HepG2 (cell line): ENCODE results near the gene SCAF11. TPM values are rescaled to one million over a fixed set of nuclear protein-coding genes. Genes with fewer than 3 reads are reported as not detected.

Experiments used
- CENPX ChIP-seq: sonication (generic); formaldehyde crosslinking; IDR thresholded peaks from 2 replicates; pipeline ENCODE4 v1.9.0; 2021; ENCODE audit warnings: mild to moderate bottlenecking, missing genetic modification reagents, moderate library complexity
- FLYWCH1 ChIP-seq: sonication (generic); formaldehyde crosslinking; IDR thresholded peaks from 2 replicates; pipeline ENCODE4 v1.8.1; 2023; ENCODE audit warnings: mild to moderate bottlenecking, missing genetic modification reagents
- GPN1 ChIP-seq: sonication (generic); formaldehyde crosslinking; IDR thresholded peaks from 2 replicates; pipeline ENCODE4 v1.5.1; 2020; ENCODE audit warnings: missing genetic modification reagents, borderline replicate concordance
- MBNL3 ChIP-seq: fragments of 250-450 bp; sonication (Bioruptor Pico); conservative IDR thresholded peaks from 2 replicates; pipeline ENCODE4 v1.8.0; 2022; ENCODE audit warnings: mild to moderate bottlenecking, inconsistent platforms
- RELA ChIP-seq: sonication (generic); formaldehyde crosslinking; IDR thresholded peaks from 2 replicates; pipeline ENCODE4 v1.4.0; 2020; ENCODE audit warnings: missing genetic modification reagents
- SALL1 ChIP-seq: sonication (generic); formaldehyde crosslinking; IDR thresholded peaks from 2 replicates; pipeline ENCODE4 v1.8.0; 2022; ENCODE audit warnings: mild to moderate bottlenecking, missing genetic modification reagents
- SOX5 ChIP-seq: IDR thresholded peaks from 2 replicates; pipeline ENCODE4 v1.6.1; 2016; ENCODE audit warnings: borderline replicate concordance
- TP53 ChIP-seq: sonication (generic); formaldehyde crosslinking; conservative IDR thresholded peaks from 2 replicates; pipeline ENCODE4 v1.4.0; 2020; ENCODE audit warnings: missing genetic modification reagents
- ZEB1 ChIP-seq: IDR thresholded peaks from 2 replicates; pipeline ENCODE4 v1.6.1; 2012; ENCODE audit warnings: mild to moderate bottlenecking, low read depth, inconsistent platforms; ENCODE audit not compliant: insufficient replicate concordance
- polyA plus RNA-seq, 8 experiments: library from polyadenylated mRNA; depleted of rRNA in 3 of 8; stranded (reverse) in 7 of 8; unstranded in 1 of 8; fragments of >200 nt; fragmentation: Illumina TruSeq in 4 of 8; extraction: Trizol in 4 of 8; gene quantifications; 2 replicates each; pipeline versions ENCODE4 v1.2.1 to v1.2.3, GENCODE V29; 2011 to 2016; ENCODE audit warnings: low read depth in 4 of 8, missing spikeins in 1 of 8, mixed read lengths in 1 of 8; ENCODE audit not compliant: insufficient read depth in 1 of 8
- total RNA-seq, 5 experiments: library from RNA; depleted of rRNA; stranded (reverse); fragments of >200 nt; fragmentation: Illumina TruSeq; extraction: Trizol; gene quantifications; 2 replicates each; pipeline ENCODE4 v1.2.3, GENCODE V29; 2016; ENCODE audit warnings: low read depth in 1 of 5
- TF ChIP-seq, protein P1 (sequence below): sonication (generic); formaldehyde crosslinking; IDR thresholded peaks from 2 replicates; pipeline ENCODE4 v1.4.0; 2020; ENCODE audit warnings: missing genetic modification reagents
- TF ChIP-seq, protein P2 (sequence below): IDR thresholded peaks from 2 replicates; pipeline ENCODE4 v1.6.1; 2016
- TF ChIP-seq, protein P3 (sequence below): sonication (generic); formaldehyde crosslinking; IDR thresholded peaks from 2 replicates; pipeline ENCODE4 v1.4.0; 2020; ENCODE audit warnings: missing genetic modification reagents, borderline replicate concordance
- TF ChIP-seq, protein P4 (sequence below): sonication (generic); formaldehyde crosslinking; IDR thresholded peaks from 2 replicates; pipeline ENCODE4 v1.4.0; 2020; ENCODE audit warnings: missing genetic modification reagents

SCAF11 gene
- total and polyA plus RNA-seq, 2 of the 13 experiments (the other 11 are each of a cell fraction or from before 2014, with no cell fraction given): 26.9 to 38.3 TPM

DNA sequence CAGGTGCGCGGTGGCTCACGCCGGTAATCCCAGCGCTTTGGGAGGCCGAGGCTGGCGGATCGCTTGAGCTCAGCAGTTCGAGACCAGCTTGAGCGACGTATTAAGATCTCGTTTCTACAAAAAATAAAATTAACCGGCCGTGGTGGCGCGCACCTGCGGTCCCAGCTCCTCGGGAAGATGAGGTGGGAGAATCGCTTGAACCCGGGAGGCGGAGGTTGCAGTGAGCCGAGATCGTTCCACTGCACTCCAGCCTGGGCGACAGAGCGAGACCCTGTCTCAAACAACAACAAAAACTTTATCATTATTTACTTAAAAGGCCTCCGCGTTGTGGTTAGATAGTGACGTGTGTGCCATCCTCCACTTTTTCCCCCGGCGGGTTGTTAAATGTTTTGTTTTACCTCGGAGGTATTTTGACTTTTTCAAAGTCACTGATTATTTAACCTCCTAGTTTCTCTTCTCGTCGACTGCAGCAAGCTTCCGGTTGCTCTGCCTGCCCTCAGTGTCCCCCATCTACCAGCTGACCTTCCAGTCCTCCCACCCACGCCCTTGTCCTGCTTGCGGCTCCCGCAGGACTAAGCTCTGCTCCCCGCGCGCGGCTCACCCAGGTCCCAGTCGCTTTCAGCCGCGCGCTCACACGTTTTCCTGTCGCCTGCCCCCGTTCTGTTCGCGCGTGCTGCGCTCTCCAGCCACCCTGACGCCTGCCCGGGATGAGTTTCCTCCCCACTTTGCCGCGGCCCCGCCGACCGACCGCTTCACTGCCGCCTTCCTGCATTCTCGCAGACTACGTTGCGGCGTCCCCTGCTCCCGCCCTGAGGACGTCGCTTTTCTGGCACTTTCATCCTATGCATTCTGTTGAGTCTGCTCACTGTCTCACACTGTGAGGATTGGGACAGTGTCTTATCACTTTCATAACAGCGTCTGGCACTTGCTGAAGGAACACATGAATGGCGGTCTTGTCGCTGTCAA lies 1.2 kb upstream of the SCAF11 start (continued):
- TF ChIP-seq, protein P1, sequence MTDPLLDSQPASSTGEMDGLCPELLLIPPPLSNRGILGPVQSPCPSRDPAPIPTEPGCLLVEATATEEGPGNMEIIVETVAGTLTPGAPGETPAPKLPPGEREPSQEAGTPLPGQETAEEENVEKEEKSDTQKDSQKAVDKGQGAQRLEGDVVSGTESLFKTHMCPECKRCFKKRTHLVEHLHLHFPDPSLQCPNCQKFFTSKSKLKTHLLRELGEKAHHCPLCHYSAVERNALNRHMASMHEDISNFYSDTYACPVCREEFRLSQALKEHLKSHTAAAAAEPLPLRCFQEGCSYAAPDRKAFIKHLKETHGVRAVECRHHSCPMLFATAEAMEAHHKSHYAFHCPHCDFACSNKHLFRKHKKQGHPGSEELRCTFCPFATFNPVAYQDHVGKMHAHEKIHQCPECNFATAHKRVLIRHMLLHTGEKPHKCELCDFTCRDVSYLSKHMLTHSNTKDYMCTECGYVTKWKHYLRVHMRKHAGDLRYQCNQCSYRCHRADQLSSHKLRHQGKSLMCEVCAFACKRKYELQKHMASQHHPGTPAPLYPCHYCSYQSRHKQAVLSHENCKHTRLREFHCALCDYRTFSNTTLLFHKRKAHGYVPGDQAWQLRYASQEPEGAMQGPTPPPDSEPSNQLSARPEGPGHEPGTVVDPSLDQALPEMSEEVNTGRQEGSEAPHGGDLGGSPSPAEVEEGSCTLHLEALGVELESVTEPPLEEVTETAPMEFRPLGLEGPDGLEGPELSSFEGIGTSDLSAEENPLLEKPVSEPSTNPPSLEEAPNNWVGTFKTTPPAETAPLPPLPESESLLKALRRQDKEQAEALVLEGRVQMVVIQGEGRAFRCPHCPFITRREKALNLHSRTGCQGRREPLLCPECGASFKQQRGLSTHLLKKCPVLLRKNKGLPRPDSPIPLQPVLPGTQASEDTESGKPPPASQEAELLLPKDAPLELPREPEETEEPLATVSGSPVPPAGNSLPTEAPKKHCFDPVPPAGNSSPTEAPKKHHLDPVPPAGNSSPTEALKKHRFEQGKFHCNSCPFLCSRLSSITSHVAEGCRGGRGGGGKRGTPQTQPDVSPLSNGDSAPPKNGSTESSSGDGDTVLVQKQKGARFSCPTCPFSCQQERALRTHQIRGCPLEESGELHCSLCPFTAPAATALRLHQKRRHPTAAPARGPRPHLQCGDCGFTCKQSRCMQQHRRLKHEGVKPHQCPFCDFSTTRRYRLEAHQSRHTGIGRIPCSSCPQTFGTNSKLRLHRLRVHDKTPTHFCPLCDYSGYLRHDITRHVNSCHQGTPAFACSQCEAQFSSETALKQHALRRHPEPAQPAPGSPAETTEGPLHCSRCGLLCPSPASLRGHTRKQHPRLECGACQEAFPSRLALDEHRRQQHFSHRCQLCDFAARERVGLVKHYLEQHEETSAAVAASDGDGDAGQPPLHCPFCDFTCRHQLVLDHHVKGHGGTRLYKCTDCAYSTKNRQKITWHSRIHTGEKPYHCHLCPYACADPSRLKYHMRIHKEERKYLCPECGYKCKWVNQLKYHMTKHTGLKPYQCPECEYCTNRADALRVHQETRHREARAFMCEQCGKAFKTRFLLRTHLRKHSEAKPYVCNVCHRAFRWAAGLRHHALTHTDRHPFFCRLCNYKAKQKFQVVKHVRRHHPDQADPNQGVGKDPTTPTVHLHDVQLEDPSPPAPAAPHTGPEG (CRISPR knock-in tag): peak; percentile 99
- TF ChIP-seq, protein P2, sequence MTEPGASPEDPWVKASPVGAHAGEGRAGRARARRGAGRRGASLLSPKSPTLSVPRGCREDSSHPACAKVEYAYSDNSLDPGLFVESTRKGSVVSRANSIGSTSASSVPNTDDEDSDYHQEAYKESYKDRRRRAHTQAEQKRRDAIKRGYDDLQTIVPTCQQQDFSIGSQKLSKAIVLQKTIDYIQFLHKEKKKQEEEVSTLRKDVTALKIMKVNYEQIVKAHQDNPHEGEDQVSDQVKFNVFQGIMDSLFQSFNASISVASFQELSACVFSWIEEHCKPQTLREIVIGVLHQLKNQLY (CRISPR knock-in tag): no peak
- TF ChIP-seq SALL1: peak; percentile 87
- TF ChIP-seq SOX5: peak; percentile 36; the same call in 1 of the 2 replicates
- TF ChIP-seq MBNL3 (CRISPR knock-in tag): no peak
- TF ChIP-seq FLYWCH1: no peak
- no peak for TF ChIP-seq CENPX (CRISPR knock-in tag)
- peak; percentile 61; the same call in 1 of the 2 replicates for TF ChIP-seq TP53 (CRISPR knock-in tag)
- no peak for TF ChIP-seq RELA (CRISPR knock-in tag)
- TF ChIP-seq, protein P3, sequence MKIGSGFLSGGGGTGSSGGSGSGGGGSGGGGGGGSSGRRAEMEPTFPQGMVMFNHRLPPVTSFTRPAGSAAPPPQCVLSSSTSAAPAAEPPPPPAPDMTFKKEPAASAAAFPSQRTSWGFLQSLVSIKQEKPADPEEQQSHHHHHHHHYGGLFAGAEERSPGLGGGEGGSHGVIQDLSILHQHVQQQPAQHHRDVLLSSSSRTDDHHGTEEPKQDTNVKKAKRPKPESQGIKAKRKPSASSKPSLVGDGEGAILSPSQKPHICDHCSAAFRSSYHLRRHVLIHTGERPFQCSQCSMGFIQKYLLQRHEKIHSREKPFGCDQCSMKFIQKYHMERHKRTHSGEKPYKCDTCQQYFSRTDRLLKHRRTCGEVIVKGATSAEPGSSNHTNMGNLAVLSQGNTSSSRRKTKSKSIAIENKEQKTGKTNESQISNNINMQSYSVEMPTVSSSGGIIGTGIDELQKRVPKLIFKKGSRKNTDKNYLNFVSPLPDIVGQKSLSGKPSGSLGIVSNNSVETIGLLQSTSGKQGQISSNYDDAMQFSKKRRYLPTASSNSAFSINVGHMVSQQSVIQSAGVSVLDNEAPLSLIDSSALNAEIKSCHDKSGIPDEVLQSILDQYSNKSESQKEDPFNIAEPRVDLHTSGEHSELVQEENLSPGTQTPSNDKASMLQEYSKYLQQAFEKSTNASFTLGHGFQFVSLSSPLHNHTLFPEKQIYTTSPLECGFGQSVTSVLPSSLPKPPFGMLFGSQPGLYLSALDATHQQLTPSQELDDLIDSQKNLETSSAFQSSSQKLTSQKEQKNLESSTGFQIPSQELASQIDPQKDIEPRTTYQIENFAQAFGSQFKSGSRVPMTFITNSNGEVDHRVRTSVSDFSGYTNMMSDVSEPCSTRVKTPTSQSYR (CRISPR knock-in tag): 0 out of 2 replicates have a peak, but pooled peaks have one; percentile 17
- no peak for TF ChIP-seq ZEB1
- TF ChIP-seq GPN1 (CRISPR knock-in tag): no peak
- TF ChIP-seq, protein P4, sequence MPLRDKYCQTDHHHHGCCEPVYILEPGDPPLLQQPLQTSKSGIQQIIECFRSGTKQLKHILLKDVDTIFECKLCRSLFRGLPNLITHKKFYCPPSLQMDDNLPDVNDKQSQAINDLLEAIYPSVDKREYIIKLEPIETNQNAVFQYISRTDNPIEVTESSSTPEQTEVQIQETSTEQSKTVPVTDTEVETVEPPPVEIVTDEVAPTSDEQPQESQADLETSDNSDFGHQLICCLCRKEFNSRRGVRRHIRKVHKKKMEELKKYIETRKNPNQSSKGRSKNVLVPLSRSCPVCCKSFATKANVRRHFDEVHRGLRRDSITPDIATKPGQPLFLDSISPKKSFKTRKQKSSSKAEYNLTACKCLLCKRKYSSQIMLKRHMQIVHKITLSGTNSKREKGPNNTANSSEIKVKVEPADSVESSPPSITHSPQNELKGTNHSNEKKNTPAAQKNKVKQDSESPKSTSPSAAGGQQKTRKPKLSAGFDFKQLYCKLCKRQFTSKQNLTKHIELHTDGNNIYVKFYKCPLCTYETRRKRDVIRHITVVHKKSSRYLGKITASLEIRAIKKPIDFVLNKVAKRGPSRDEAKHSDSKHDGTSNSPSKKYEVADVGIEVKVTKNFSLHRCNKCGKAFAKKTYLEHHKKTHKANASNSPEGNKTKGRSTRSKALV (CRISPR knock-in tag): 0 out of 2 replicates have a peak, but pooled peaks have one; percentile 36
